Measurements from ENCODE around the gene COL4A3.

COL4A3 gene

DNA sequence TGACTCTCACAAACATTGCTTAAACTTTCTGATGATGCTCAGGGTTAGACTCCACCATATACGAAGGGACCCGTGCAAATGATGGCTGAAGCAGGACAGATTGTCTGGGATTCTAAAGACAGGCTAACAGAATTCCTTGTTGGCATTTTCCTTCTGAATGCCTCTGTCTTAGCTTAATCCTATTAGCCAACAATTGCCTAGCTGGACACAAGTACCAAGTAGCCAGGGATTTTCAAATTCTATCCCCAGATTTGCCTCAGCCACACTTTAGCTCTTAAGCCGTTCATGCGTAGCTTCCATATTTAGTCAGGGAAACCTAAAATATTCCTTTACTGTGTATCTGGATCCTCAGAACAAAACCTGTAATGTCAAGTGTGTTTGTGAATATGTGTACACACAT, 40.0 kb downstream of the COL4A3 start:
- no peak for TF ChIP-seq RAD21 (IDR thresholded peaks at IDR 0.05; ENCODE audit: low read depth)
- TF ChIP-seq ZBTB7A (IDR thresholded peaks at IDR 0.05; ENCODE audit: low read depth), result no peak
- no peak for TF ChIP-seq TCF12 (IDR thresholded peaks at IDR 0.05; ENCODE audit: low read depth)
- TF ChIP-seq MAX (IDR thresholded peaks at IDR 0.05), result no peak
- TF ChIP-seq REST (IDR thresholded peaks at IDR 0.05; ENCODE audit: low read depth), result no peak
- TF ChIP-seq USF1 (IDR thresholded peaks at IDR 0.05), result no peak
- TF ChIP-seq TAF1 (IDR thresholded peaks at IDR 0.05; ENCODE audit: low read depth), result no peak
- no peak for TF ChIP-seq TEAD4 (IDR thresholded peaks at IDR 0.05)
- no peak for TF ChIP-seq YY1 (IDR thresholded peaks at IDR 0.05; ENCODE audit: low read depth)
- no peak for TF ChIP-seq CEBPB (IDR thresholded peaks at IDR 0.05)
- TF ChIP-seq FOXM1 (IDR thresholded peaks at IDR 0.05; ENCODE audit: borderline replicate concordance, low read depth), result no peak

DNA sequence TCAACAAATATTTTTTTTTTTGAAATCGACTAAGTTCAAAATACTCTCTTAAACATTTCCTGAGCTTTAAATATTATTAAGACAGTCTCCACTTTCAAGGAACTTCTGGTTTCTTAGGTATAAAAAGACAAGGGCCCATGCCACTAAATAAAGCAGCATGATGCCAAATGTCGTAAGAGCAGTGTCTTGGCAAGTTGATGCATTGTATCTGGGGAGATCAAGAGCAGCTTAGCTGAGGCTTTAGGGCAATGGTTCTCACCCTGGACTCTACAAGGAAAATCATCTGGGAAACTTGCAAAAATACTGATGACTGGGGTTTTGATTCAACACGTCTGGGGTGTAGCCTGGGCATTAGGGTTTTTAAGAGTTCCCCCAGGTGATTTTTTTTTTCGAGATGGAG, 41.3 kb downstream of the COL4A3 start:
- TF ChIP-seq TEAD4 (IDR thresholded peaks at IDR 0.05), result no peak

DNA sequence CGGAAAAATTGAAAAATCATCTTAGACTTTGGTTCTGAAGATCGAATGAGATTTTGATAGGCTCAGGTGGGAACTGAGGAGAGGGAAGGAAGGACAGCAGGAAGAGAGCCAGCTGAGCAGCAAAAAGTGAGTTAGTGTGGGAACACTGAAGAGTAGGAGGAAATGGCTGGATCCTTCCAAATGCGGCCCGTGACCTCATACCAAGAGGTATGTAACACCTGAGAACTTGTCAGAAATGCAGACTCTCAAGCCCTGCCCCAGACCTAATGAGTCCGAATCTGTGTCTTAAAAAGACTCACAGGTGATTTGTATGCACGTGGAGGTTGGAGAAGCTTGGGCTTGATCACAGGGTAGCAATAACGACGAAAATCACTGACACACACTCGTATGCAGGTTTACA, 42.0 kb downstream of the COL4A3 start:
- TF ChIP-seq TEAD4 (IDR thresholded peaks at IDR 0.05), result no peak
- TF ChIP-seq USF1 (IDR thresholded peaks at IDR 0.05), result no peak
- TF ChIP-seq TAF1 (IDR thresholded peaks at IDR 0.05; ENCODE audit: low read depth), result no peak
- TF ChIP-seq CEBPB (IDR thresholded peaks at IDR 0.05), result no peak
- no peak for TF ChIP-seq YY1 (IDR thresholded peaks at IDR 0.05; ENCODE audit: low read depth)
- no peak for TF ChIP-seq FOXM1 (IDR thresholded peaks at IDR 0.05; ENCODE audit: borderline replicate concordance, low read depth)

GRCh38 chr2:227207573-227207972, 43.1 kb downstream of the COL4A3 start:
- TF ChIP-seq RAD21 (IDR thresholded peaks at IDR 0.05; ENCODE audit: low read depth), result no peak
- TF ChIP-seq NFIC (IDR thresholded peaks at IDR 0.05), result no peak
- TF ChIP-seq EGR1 (IDR thresholded peaks at IDR 0.05), result no peak
- no peak for TF ChIP-seq YY1 (IDR thresholded peaks at IDR 0.05; ENCODE audit: low read depth)
- no peak for TF ChIP-seq TEAD4 (IDR thresholded peaks at IDR 0.05)
- no peak for TF ChIP-seq USF1 (IDR thresholded peaks at IDR 0.05)
- TF ChIP-seq FOXM1 (IDR thresholded peaks at IDR 0.05; ENCODE audit: borderline replicate concordance, low read depth), result no peak
- TF ChIP-seq TCF12 (IDR thresholded peaks at IDR 0.05; ENCODE audit: low read depth), result no peak

DNA sequence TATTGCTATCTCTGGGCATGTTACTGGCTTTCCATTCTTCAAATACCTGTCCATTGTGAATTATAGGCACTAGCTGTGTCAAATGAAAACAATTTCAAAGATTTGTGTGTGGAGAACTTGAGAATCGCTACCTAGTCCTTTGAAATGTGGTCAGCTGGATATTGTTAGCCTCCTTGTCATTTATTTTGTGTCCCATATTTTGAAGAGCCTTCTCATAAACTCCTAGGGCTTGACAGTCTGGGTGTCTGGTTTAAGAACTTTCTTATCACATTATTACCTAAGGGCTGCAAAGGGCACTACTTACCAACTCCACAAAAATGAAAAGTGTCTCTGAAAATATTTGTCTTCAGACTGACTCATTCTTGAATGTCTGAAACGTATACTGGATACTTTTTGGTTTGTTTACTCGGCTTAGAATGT, 50.2 kb downstream of the COL4A3 start:
- TF ChIP-seq CREB1 (IDR thresholded peaks at IDR 0.05; ENCODE audit: low read depth) (no peak), REST (IDR thresholded peaks at IDR 0.05; ENCODE audit: low read depth) (no peak), EGR1 (IDR thresholded peaks at IDR 0.05) (no peak), TCF12 (IDR thresholded peaks at IDR 0.05; ENCODE audit: low read depth) (no peak), USF1 (IDR thresholded peaks at IDR 0.05) (no peak), TEAD4 (IDR thresholded peaks at IDR 0.05) (no peak), NFIC (IDR thresholded peaks at IDR 0.05) (no peak), TAF1 (IDR thresholded peaks at IDR 0.05; ENCODE audit: low read depth) (no peak), RAD21 (IDR thresholded peaks at IDR 0.05; ENCODE audit: low read depth) (no peak)

DNA sequence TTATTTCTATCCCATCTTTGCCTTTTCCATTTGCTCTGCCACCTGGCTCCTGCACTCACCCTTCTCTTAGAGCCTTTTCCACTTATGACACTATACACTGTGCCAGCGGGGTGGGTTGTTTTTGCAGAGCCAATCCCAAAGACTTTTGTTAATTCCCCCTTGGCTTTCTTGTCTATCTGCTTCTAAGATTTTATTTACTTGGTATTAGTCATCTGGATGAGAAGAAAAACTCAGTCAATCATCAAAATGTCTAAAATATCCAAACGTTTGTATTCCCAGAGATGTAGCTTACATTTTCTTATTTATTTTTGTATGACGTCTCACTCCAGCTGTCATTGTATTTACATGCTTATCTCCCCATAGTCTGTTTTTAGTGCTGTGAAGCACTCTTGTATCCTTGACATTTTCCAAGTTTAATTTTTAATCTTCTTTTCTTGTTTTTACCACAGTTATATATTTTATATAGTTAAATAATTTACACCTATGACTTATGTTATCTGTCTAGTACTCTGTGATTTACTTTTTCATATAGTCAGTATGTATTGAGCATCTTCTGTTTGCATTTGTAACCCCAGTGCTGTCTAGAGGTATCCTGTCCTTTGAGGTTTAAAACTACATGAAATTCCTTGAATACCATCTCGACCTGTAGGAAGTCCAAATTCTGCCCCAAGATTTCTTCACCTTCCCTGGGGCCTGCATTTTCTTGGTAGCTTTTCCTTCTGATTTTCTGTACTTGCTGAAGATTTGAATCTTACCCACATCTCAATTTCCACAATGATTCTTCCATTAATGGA, 55.1 kb downstream of the COL4A3 start:
- TF ChIP-seq EGR1 (IDR thresholded peaks at IDR 0.05) (no peak), REST (IDR thresholded peaks at IDR 0.05; ENCODE audit: low read depth) (no peak), TEAD4 (IDR thresholded peaks at IDR 0.05) (no peak), TCF12 (IDR thresholded peaks at IDR 0.05; ENCODE audit: low read depth) (no peak), CEBPB (IDR thresholded peaks at IDR 0.05) (no peak), EP300 (IDR thresholded peaks at IDR 0.05; ENCODE audit: borderline replicate concordance) (no peak), USF1 (IDR thresholded peaks at IDR 0.05) (no peak), CREB1 (IDR thresholded peaks at IDR 0.05; ENCODE audit: low read depth) (no peak), YY1 (IDR thresholded peaks at IDR 0.05; ENCODE audit: low read depth) (no peak), RAD21 (IDR thresholded peaks at IDR 0.05; ENCODE audit: low read depth) (no peak), ZBTB7A (IDR thresholded peaks at IDR 0.05; ENCODE audit: low read depth) (no peak), NFIC (IDR thresholded peaks at IDR 0.05) (no peak), TAF1 (IDR thresholded peaks at IDR 0.05; ENCODE audit: low read depth) (no peak), FOXM1 (IDR thresholded peaks at IDR 0.05; ENCODE audit: borderline replicate concordance, low read depth) (no peak), MAX (IDR thresholded peaks at IDR 0.05) (no peak)
